ENCODE measurements around the gene HYDIN.

Gene HYDIN

GRCh38 chr16:71242036-71242435 lies 11.5 kb upstream of the HYDIN start:
- TF ChIP-seq SIN3A (IDR thresholded peaks at IDR 0.05; ENCODE audit: borderline replicate concordance, insufficient read depth, low read length) = no peak
- no peak for TF ChIP-seq FOXP2 (optimal IDR thresholded peaks at IDR 0.05; ENCODE audit: borderline replicate concordance, extremely low read depth, extremely low read length, insufficient read depth)
- no peak for TF ChIP-seq POLR2AphosphoS5 (IDR thresholded peaks at IDR 0.05; ENCODE audit: low read depth, low read length)
- no peak for TF ChIP-seq REST (IDR thresholded peaks at IDR 0.05; ENCODE audit: insufficient read depth in 1 of 2, low read depth in 2 of 2, low read length in 2 of 2)
- TF ChIP-seq TAF1 (IDR thresholded peaks at IDR 0.05; ENCODE audit: borderline replicate concordance, insufficient read depth, low read length) = no peak

DNA sequence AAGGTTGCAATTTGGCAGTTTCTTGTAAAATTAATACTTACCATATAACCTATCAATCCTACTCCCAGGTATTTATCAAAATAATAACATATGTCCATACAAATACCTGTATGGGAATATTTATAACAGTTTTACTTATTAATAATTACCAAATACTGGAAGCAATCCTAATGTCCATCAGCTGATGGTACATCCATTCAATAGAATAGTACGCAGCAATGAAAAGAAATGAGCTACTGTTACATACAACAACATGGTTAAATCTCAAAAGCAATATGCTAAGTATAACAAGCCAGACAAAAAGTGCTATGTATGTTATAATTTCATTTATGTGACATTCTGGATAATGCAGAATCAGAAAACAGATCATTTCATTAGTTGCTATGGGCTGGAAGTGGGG lies 1.2 kb downstream of the HYDIN start:
- TF ChIP-seq REST (IDR thresholded peaks at IDR 0.05; ENCODE audit: insufficient read depth in 1 of 2, low read depth in 2 of 2, low read length in 2 of 2) (no peak), TAF1 (IDR thresholded peaks at IDR 0.05; ENCODE audit: borderline replicate concordance, insufficient read depth, low read length) (no peak), SIN3A (IDR thresholded peaks at IDR 0.05; ENCODE audit: borderline replicate concordance, insufficient read depth, low read length) (no peak), POLR2AphosphoS5 (IDR thresholded peaks at IDR 0.05; ENCODE audit: low read depth, low read length) (no peak), FOXP2 (optimal IDR thresholded peaks at IDR 0.05; ENCODE audit: borderline replicate concordance, extremely low read depth, extremely low read length, insufficient read depth) (no peak)

GRCh38 chr16:71226229-71227141 lies 4.0 kb downstream of the HYDIN start:
- TF ChIP-seq REST (IDR thresholded peaks at IDR 0.05; ENCODE audit: insufficient read depth in 1 of 2, low read depth in 2 of 2, low read length in 2 of 2) (no peak), POLR2AphosphoS5 (IDR thresholded peaks at IDR 0.05; ENCODE audit: low read depth, low read length) (no peak), FOXP2 (optimal IDR thresholded peaks at IDR 0.05; ENCODE audit: borderline replicate concordance, extremely low read depth, extremely low read length, insufficient read depth) (no peak), TAF1 (IDR thresholded peaks at IDR 0.05; ENCODE audit: borderline replicate concordance, insufficient read depth, low read length) (no peak), SIN3A (IDR thresholded peaks at IDR 0.05; ENCODE audit: borderline replicate concordance, insufficient read depth, low read length) (no peak)

DNA sequence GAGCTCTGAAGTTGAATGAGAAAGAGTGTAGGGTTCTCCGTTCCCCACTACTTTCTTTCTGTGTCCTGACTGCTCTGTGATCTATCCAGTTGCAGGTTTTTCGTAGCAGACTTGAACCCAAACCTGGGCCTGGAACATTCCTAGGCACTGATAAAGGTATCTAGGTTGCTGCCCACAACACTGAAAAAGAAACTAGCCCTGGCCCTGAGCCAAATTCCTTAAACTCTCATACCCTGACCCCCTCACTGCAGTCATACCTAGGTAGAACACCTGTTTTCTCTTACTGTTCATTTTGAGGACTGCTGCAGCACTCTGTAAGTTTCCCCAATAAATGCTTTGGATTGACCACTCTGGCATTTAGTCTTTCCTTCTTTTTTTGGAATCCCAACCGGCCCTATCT lies 5.4 kb downstream of the HYDIN start:
- no peak for TF ChIP-seq REST (IDR thresholded peaks at IDR 0.05; ENCODE audit: insufficient read depth in 1 of 2, low read depth in 2 of 2, low read length in 2 of 2)
- no peak for TF ChIP-seq TAF1 (IDR thresholded peaks at IDR 0.05; ENCODE audit: borderline replicate concordance, insufficient read depth, low read length)
- no peak for TF ChIP-seq SIN3A (IDR thresholded peaks at IDR 0.05; ENCODE audit: borderline replicate concordance, insufficient read depth, low read length)
- TF ChIP-seq FOXP2 (optimal IDR thresholded peaks at IDR 0.05; ENCODE audit: borderline replicate concordance, extremely low read depth, extremely low read length, insufficient read depth) = no peak
- no peak for TF ChIP-seq POLR2AphosphoS5 (IDR thresholded peaks at IDR 0.05; ENCODE audit: low read depth, low read length)
